K562 (cell line): Measurements from ENCODE around the gene COL1A1. TPM values are rescaled to one million over a fixed set of nuclear protein-coding genes. Genes with fewer than 3 reads are reported as not detected.
A peak's percentile ranks its signal among the peaks of the same experiment; 100 is the strongest.

Source experiments
- CEBPB ChIP-seq: fragments of 450-650 bp; IDR thresholded peaks from 2 replicates; pipeline ENCODE4 v1.6.1; 2016; ENCODE audit warnings: missing genetic modification characterization, missing compliant biosample characterization
- E2F3 ChIP-seq: fragments of 250-450 bp; sonication (Bioruptor Pico); IDR thresholded peaks from 2 replicates; pipeline ENCODE4 v1.4.0; 2020; ENCODE audit warnings: mild to moderate bottlenecking
- FOXP4 ChIP-seq: sonication (generic); formaldehyde crosslinking; IDR thresholded peaks from 2 replicates; pipeline ENCODE4 v1.8.0; 2022; ENCODE audit warnings: mild to moderate bottlenecking, missing genetic modification reagents, borderline replicate concordance
- HBP1 ChIP-seq: fragments of 450-650 bp; formaldehyde crosslinking; IDR thresholded peaks from 2 replicates; pipeline ENCODE4 v1.4.0; 2022; ENCODE audit warnings: missing genetic modification characterization
- SMC3 ChIP-seq: conservative IDR thresholded peaks from 2 replicates; pipeline ENCODE4 v1.6.1; 2011; ENCODE audit warnings: low read depth, low read length, improper control_type of control experiment; ENCODE audit not compliant: insufficient read depth
- TEAD1 ChIP-seq, 2 experiments: fragments of 450-650 bp in 1 of 2; sonication (generic) in 1 of 2; formaldehyde crosslinking; IDR thresholded peaks; 2 replicates each; pipeline versions ENCODE4 v1.4.0 to v1.8.0; 2020 to 2022; ENCODE audit warnings: mild to moderate bottlenecking in 2 of 2, missing genetic modification reagents in 1 of 2
- ZNF212 ChIP-seq: fragments of 450-650 bp; formaldehyde crosslinking; IDR thresholded peaks from 2 replicates; pipeline ENCODE4 v1.4.0; 2020; ENCODE audit warnings: mild to moderate bottlenecking
- polyA plus RNA-seq, 8 experiments: library from polyadenylated mRNA; depleted of rRNA in 4 of 8; stranded (reverse) in 5 of 8; unstranded in 3 of 8; fragments of >200 nt; fragmentation: Nextera tagmentation in 2 of 8; fragmentation: Illumina TruSeq in 1 of 8; extraction: Ambion mirVana in 2 of 8; extraction: Trizol in 1 of 8; gene quantifications; 2 replicates each; pipeline versions ENCODE4 v1.2.1 to v1.2.3, GENCODE V29; 2011 to 2014; ENCODE audit warnings: inconsistent platforms in 1 of 8, missing spikeins in 1 of 8
- total RNA-seq, 7 experiments: library from RNA; depleted of rRNA in 6 of 7; stranded (reverse); fragments of >200 nt in 6 of 7; fragmentation: Illumina TruSeq in 2 of 7; extraction: Trizol in 2 of 7; gene quantifications; 2 replicates each; pipeline versions ENCODE4 v1.2.1 to v1.2.3, GENCODE V29; 2011 to 2021; ENCODE audit warnings: low replicate concordance in 1 of 7

The COL1A1 gene
- total and polyA plus RNA-seq, 9 of the 15 experiments (the other 6 are each of a cell fraction or from before 2014, with no cell fraction given): 0.04 to 3.4 (median 0.18) TPM

GRCh38 chr17:50198026-50198669, 3.3 kb downstream of the COL1A1 start (continued):
- no peak for TF ChIP-seq FOXP4 (CRISPR knock-in tag)
- no peak for TF ChIP-seq E2F3
- TF ChIP-seq HBP1: no peak
- TF ChIP-seq CEBPB: no peak
- peak; percentile 49; the same call in 1 of the 2 replicates for TF ChIP-seq SMC3
- TF ChIP-seq TEAD1 (CRISPR knock-in tag; IDR thresholded peaks at IDR 0.05): peak in 1 of 2 experiments; percentile 74; a peak in 1 of 4 replicates
- TF ChIP-seq ZNF212 (CRISPR knock-in tag): no peak
